ENCODE measurements around the gene CA5A. TPM values are rescaled to one million over a fixed set of nuclear protein-coding genes. Genes with fewer than 3 reads are reported as not detected.
"Not testable (repeated sequence)": the region's sequence is repeated elsewhere in the genome, so short reads cannot be mapped to it uniquely, and the experiment has no call there.

Gene CA5A
- total RNA-seq, 1 donor from 2014 or later = not detected

DNA sequence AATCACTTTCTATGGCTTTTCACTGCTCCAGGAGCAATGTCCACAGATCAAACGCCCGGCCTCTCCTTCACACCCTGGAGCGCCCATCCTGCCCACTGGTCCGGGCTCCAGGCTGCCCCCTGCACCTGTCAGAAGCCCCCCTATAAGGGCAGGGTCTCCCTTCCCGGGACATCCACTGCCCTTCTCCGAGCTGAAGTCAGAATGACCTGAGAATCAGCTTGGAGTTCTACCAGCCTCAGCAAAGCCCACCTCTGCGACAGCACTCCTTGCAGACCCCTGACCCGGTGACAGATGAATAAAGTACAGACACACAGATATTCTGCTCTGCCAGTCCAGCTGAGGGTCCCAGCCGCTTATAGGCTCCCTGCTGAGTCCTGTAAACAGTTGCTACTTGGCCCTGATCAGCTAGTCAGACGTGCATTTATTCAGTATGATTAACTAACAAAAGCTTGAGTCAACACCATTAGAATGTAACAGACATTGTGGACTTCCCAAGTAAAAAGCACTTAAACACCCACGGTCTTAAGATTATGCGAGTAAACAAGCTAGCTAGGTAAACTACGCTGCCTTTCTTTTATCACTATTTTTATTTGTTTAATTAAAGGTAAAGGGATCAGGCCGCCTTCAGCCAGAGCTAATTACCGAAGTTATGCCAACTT lies 71.9 kb downstream of the CA5A start:
- no peak for TF ChIP-seq CTCF (IDR thresholded peaks at IDR 0.05)
- Mint-ChIP-seq H3K27me3 (no peaks in the 10 kb centered on the region), H3K36me3 (ENCODE audit: low read depth) (peaks cover 50% of the 10 kb centered on the region), H3K4me1 (peaks cover 41% of the 10 kb centered on the region), H3K9me3 (no peaks in the 10 kb centered on the region), H3K27ac (no peak overlapping the region), H3K4me3 (no peak overlapping the region)
- CTCF ChIA-PET = interaction anchor here (1.4 to 3.5 kb wide), 2 partner anchors 15 to 85 kb away, joined by 7 to 15 read pairs; no protein-coding TSS in a partner anchor
- ATAC-seq (ENCODE audit: low read depth) (no peak), DNase-seq (no peak)
- POLR2A ChIA-PET = interaction anchor here (1.3 kb wide), 1 partner anchor 15 kb away, joined by 4 read pairs; no protein-coding TSS in a partner anchor
- intact Hi-C loops (cut with micrococcal nuclease) = no loop called here

DNA sequence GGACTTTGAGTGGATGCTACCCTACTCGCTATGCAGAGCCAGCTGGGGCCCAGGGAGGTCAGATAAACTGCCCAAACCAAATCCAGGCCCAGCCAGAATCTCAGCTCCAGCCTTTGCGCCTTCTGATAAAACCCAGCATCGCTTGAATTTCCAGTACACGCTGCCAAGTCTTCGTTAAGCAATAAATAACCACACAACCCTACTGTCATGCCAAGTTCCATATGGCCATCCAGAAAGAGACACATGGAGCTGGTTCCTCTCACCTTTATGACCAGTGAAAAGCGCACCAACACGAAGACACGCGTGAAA lies 73.0 kb downstream of the CA5A start:
- H3K9me3 Mint-ChIP-seq; H3K4me3 Mint-ChIP-seq; ATAC-seq (ENCODE audit: low read depth); H3K27ac Mint-ChIP-seq; POLR2A ChIA-PET; CTCF ChIA-PET; intact Hi-C loops (cut with micrococcal nuclease); DNase-seq; H3K27me3 Mint-ChIP-seq: not testable (repeated sequence)
- Mint-ChIP-seq H3K36me3 (ENCODE audit: low read depth) (peaks cover 55% of the 10 kb centered on the region), H3K4me1 (peaks cover 36% of the 10 kb centered on the region)

DNA sequence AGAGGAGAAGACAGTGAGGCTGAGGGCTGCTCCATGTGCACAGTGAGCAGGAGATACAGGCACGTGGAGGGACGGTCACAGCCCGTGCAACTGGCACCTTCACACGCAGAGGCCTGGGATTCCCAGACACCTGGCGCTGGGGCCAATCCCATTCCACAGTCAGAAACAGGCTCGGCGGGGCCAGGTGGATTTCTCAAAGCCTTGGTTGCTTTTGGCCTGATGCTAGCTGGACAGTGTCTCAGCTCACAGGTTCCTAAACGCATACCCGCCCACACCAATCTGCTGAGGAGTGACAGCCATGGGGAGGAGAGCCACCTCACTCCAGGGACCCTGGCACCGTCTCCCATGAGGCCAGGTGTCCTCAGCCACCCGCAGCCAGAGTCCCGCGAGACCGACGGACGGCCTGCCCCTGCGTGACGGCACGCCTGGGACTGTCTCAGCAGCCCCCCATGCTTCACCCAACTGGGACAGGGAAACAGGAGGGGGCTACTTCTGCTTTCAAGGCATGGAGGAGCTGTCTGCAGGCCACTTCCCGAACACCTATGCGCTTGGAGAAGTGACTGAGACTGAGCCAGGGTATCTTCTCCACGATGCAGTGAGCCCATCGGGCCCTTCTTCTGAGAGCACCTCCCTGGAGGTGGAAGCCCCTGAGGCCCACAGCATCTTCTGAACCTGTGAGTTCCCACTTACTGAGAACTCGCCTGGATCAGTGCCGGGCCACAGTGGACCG lies 73.6 kb downstream of the CA5A start:
- H3K27me3 Mint-ChIP-seq; POLR2A ChIA-PET; DNase-seq; H3K27ac Mint-ChIP-seq; intact Hi-C loops (cut with micrococcal nuclease); H3K4me3 Mint-ChIP-seq; H3K9me3 Mint-ChIP-seq; CTCF ChIA-PET: not testable (repeated sequence)
- H3K4me1 Mint-ChIP-seq = peaks cover 32% of the 10 kb centered on the region
- H3K36me3 Mint-ChIP-seq (ENCODE audit: low read depth) = peaks cover 56% of the 10 kb centered on the region
- peak; percentile 47 for ATAC-seq (ENCODE audit: low read depth)

GRCh38 chr16:87861300-87862099 lies 74.8 kb downstream of the CA5A start:
- H3K36me3 Mint-ChIP-seq (ENCODE audit: low read depth) = peaks cover 55% of the 10 kb centered on the region
- H3K9me3 Mint-ChIP-seq; H3K27ac Mint-ChIP-seq; DNase-seq; H3K4me3 Mint-ChIP-seq; H3K27me3 Mint-ChIP-seq; CTCF ChIA-PET; ATAC-seq (ENCODE audit: low read depth); intact Hi-C loops (cut with micrococcal nuclease); POLR2A ChIA-PET: not testable (repeated sequence)
- peaks cover 31% of the 10 kb centered on the region for H3K4me1 Mint-ChIP-seq

DNA sequence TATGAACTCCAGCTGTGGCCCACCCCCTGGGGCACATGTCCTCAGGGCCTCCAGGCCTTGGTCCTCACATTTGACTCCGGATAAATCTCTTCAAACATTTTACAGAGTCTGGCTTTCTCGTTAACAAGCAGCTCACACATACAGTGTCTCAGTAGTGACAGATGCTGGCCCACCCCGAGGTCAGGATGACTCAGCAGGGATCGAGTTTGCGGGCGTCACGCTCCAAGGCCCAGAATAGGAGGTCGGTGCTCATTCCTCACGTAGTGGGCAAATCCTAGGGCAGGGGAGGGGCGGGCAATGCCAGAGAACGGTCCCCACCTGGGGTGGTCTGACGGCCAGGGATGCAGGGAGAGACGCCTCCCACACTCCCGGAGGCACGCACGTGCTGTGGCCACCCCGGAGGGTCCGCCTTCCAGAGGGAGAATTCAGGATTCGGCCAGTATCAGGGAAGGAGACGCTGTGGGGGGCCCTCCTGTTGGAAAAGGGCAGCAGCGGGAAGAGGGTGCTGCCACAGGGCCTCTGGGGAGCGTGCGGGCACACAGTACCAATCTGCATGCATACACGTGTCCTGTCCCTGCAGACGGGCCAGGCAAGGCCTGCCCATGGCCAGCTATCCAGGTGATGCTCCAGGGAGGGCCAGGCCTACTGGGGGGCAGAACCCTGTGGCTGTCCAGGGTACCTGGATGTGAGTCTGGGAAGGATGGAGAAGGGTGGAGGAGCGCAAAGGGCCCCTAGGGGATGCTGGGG lies 75.6 kb downstream of the CA5A start:
- H3K4me1 Mint-ChIP-seq = peaks cover 30% of the 10 kb centered on the region
- peak overlapping the region; percentile 56 for H3K27ac Mint-ChIP-seq
- no peak overlapping the region for H3K4me3 Mint-ChIP-seq
- peaks cover 55% of the 10 kb centered on the region for H3K36me3 Mint-ChIP-seq (ENCODE audit: low read depth)
- ChIA-PET POLR2A (interaction anchor here (0.8 kb wide), 1 partner anchor 11 kb away, joined by 6 read pairs; no protein-coding TSS in a partner anchor), CTCF (no interaction called here)
- DNase-seq (no peak), ATAC-seq (ENCODE audit: low read depth) (peak; percentile 40)
- no peaks in the 10 kb centered on the region for H3K9me3 Mint-ChIP-seq
- no peaks in the 10 kb centered on the region for H3K27me3 Mint-ChIP-seq
- TF ChIP-seq CTCF (IDR thresholded peaks at IDR 0.05) = no peak
- intact Hi-C loops (cut with micrococcal nuclease) = no loop called here

DNA sequence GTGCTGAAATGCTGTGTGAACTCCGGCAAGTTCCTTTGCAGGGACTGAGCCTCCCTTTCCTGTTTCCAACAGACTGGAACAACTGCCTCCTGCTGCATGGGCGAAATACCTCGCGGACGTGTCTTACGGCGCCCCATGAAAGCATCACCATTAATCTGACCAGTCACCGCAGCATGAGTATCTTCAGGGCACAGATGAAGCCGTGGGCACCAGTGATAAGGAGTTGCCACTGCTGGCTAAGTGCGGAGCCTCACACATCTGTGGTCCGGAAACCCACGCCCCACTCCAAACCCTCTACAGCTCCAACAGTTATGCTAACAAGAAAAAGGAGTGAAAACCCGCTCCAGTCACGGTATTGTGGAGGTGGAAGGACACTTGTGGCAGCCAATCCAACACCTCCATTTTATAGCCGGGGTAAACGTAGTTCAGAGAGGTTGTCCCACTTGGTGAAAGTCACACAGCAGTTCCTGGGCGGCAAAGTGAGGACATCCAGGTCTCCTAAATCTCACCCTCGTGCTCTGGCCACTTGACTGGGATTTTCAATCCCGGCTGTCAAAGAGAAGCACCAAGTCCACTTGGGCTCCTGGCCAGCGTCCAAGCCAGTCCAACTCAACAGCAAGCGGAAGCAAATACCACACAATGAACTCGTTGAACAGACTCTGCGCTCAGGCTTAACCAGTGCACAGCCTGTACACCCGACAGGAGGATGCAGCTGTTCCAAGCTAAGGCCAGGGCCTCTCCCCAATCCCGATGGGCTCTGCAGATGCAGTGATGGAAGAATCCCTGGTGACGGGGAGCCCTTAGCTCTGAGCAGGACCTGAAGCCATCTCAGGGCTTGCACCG lies 78.0 kb downstream of the CA5A start:
- H3K27me3 Mint-ChIP-seq; H3K27ac Mint-ChIP-seq; H3K4me3 Mint-ChIP-seq; ATAC-seq (ENCODE audit: low read depth); DNase-seq; H3K9me3 Mint-ChIP-seq; intact Hi-C loops (cut with micrococcal nuclease): not testable (repeated sequence)
- H3K36me3 Mint-ChIP-seq (ENCODE audit: low read depth) = peaks cover 46% of the 10 kb centered on the region
- ChIA-PET CTCF (interaction anchor here (1.1 to 1.2 kb wide), 2 partner anchors 8 to 80 kb away, joined by 4 read pairs; no protein-coding TSS in a partner anchor), POLR2A (interaction anchor here (1.0 to 2.7 kb wide), 3 partner anchors 9 to 52 kb away, joined by 5 to 27 read pairs (median 5); partner anchors contain the start of gene SLC7A5)
- H3K4me1 Mint-ChIP-seq = peaks cover 36% of the 10 kb centered on the region

Data from activated B cell treated with CpG ODN at 0.5 μM for 24 hours (primary cell).